Measurements from ENCODE around the gene POLR2H.

The POLR2H gene

GRCh38 chr3:184389935-184390528, 28.5 kb downstream of the POLR2H start:
- no peak for DNase-seq

GRCh38 chr3:184391266-184391665, 29.8 kb downstream of the POLR2H start:
- DNase-seq: no peak

- DNase-seq: no peak
Measured at GRCh38 chr3:184395320-184395660, 33.8 kb downstream of the POLR2H start.

- no peak for DNase-seq
Measured at GRCh38 chr3:184399410-184399809, 37.9 kb downstream of the POLR2H start.

- no peak for DNase-seq
Measured at GRCh38 chr3:184405075-184406030, 43.8 kb downstream of the POLR2H start.

- DNase-seq: no peak
Measured at GRCh38 chr3:184409331-184409926, 47.9 kb downstream of the POLR2H start.

GRCh38 chr3:184409946-184410500, 48.5 kb downstream of the POLR2H start:
- no peak for DNase-seq

GRCh38 chr3:184414418-184415202, 53.1 kb downstream of the POLR2H start:
- no peak for DNase-seq

- no peak for DNase-seq
Measured at GRCh38 chr3:184415203-184415490, 53.6 kb downstream of the POLR2H start.

- DNase-seq: peak; percentile 71
Measured at GRCh38 chr3:184417619-184418327, 56.3 kb downstream of the POLR2H start.
